Chondrocyte (in vitro differentiated cells): ENCODE results near the gene MAPK6. TPM values are rescaled to one million over a fixed set of nuclear protein-coding genes. Genes with fewer than 3 reads are reported as not detected.

Source experiments
- DNase-seq: peaks from one replicate; pipeline ENCODE4 v3.0.0; 2021; ENCODE audit warnings: mixed read lengths, low spot score
- H3K27ac Mint-ChIP-seq: one replicate; pipeline ENCODE4 v1.8.0; 2021; ENCODE audit warnings: mild to moderate bottlenecking, moderate library complexity, mixed read lengths; ENCODE audit not compliant: unreplicated experiment
- H3K27me3 Mint-ChIP-seq: 2 replicates; pipeline ENCODE4 v1.8.0; 2021; ENCODE audit warnings: low read depth, mixed read lengths
- H3K36me3 Mint-ChIP-seq: 2 replicates; pipeline ENCODE4 v1.8.0; 2021; ENCODE audit warnings: low read depth, mixed read lengths
- H3K4me1 Mint-ChIP-seq: 2 replicates; pipeline ENCODE4 v1.8.0; 2021; ENCODE audit warnings: low read depth, mild to moderate bottlenecking, mixed read lengths
- H3K4me3 Mint-ChIP-seq: one replicate; pipeline ENCODE4 v1.8.0; 2021; ENCODE audit warnings: mild to moderate bottlenecking, moderate library complexity, mixed read lengths; ENCODE audit not compliant: unreplicated experiment
- H3K9me3 Mint-ChIP-seq: 2 replicates; pipeline ENCODE4 v1.8.0; 2021; ENCODE audit warnings: low read depth, mixed read lengths
- total RNA-seq: library from RNA; stranded (reverse); gene quantifications from 3 replicates; pipeline ENCODE4 v1.2.1, GENCODE V29; 2021
- TF ChIP-seq, protein P1 (sequence below): fragments of 200-600 bp; sonication (generic); IDR thresholded peaks from 2 replicates; pipeline ENCODE4 v1.5.0; 2021; ENCODE audit warnings: antibody characterized with exemption, mild to moderate bottlenecking, moderate library complexity

MAPK6 gene
- total RNA-seq, 1 donor from 2014 or later, result 59.0 TPM

DNA sequence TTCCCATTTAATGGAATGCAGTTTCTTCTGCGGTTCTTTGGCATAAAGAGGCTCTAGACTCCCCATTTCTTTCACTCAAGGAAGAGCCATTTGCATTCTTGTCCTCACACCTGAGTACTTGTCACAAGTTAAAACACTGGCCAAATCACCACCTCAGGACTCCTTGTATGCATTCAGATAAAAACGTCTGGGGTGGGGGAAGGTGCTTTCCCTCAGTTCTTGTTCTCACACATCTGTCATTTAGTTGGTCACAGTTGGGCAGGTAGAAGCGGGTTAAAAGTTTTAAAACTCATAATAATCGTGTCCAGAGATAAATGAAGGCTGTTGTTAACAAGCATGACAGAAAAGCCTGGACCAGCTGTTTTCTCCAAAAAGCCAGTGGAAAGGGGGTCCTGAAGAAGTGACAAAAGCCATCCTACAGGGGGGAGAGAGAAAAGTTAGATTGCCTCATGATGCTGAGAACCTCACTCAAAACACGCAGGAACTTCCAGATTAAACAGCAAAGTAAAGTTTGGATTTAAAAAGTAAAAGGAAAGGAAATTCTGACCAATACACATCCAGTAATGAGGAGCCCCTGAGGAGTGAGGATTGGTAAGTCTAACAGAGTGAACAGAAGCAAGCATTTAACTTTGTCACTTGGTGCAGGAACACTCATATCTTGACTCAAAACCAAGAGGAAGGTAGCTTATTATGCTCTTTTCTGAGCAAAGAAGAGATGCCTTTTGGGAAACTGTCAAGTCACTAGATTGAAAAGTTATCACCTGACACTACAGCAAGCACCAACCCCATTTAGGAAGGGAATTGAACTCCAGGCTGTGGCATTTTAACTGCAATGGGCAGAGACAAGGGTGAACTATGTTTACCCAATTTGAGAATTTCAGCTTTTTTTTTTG, 90.8 kb downstream of the MAPK6 start:
- no peaks in the 10 kb centered on the region for H3K9me3 Mint-ChIP-seq
- DNase-seq, result no peak
- no peak overlapping the region for H3K4me3 Mint-ChIP-seq
- H3K4me1 Mint-ChIP-seq, result peaks cover 3% of the 10 kb centered on the region
- no peaks in the 10 kb centered on the region for H3K27me3 Mint-ChIP-seq
- no peaks in the 10 kb centered on the region for H3K36me3 Mint-ChIP-seq
- no peak overlapping the region for H3K27ac Mint-ChIP-seq
- TF ChIP-seq, protein P1, sequence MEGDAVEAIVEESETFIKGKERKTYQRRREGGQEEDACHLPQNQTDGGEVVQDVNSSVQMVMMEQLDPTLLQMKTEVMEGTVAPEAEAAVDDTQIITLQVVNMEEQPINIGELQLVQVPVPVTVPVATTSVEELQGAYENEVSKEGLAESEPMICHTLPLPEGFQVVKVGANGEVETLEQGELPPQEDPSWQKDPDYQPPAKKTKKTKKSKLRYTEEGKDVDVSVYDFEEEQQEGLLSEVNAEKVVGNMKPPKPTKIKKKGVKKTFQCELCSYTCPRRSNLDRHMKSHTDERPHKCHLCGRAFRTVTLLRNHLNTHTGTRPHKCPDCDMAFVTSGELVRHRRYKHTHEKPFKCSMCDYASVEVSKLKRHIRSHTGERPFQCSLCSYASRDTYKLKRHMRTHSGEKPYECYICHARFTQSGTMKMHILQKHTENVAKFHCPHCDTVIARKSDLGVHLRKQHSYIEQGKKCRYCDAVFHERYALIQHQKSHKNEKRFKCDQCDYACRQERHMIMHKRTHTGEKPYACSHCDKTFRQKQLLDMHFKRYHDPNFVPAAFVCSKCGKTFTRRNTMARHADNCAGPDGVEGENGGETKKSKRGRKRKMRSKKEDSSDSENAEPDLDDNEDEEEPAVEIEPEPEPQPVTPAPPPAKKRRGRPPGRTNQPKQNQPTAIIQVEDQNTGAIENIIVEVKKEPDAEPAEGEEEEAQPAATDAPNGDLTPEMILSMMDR, result no peak

GRCh38 chr15:52111517-52112202, 92.6 kb downstream of the MAPK6 start:
- Mint-ChIP-seq H3K9me3 (no peaks in the 10 kb centered on the region), H3K4me3 (no peak overlapping the region), H3K36me3 (no peaks in the 10 kb centered on the region), H3K4me1 (peaks cover 4% of the 10 kb centered on the region), H3K27ac (no peak overlapping the region), H3K27me3 (no peaks in the 10 kb centered on the region)
- TF ChIP-seq, protein P1, result no peak
- DNase-seq, result no peak

DNA sequence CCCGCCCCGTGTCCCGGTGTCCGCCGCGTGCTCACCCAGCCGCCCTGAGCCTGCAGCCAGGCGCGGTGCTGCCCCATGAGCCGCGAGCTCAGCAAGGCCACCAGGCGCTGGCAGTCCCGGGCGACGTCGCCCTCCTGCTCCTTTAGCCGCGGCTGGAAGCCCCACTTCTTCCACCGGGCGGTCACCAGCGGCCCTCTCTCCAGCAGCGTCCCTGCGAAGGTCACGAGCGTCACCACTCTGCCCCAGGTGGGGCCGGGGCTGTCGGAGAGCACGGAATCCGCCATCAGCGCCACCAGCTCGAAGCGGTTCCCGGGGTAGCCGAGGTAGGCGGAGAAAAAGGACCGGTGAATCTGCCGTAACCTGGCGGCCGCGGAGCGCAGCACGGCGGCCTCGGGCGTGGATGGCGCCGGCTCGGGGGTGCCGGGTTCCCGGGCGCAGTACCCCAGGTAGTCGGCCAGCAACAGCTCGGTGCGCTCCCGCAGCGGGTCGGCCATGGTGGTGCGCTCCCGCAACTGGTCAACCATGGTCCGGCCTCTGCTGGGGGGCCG, 93.3 kb downstream of the MAPK6 start:
- Mint-ChIP-seq H3K4me1 (peaks cover 5% of the 10 kb centered on the region), H3K4me3 (no peak overlapping the region), H3K9me3 (no peaks in the 10 kb centered on the region), H3K36me3 (no peaks in the 10 kb centered on the region), H3K27ac (no peak overlapping the region), H3K27me3 (no peaks in the 10 kb centered on the region)
- DNase-seq, result no peak
- TF ChIP-seq, protein P1, result no peak

- Mint-ChIP-seq H3K4me3 (no peak overlapping the region), H3K36me3 (no peaks in the 10 kb centered on the region), H3K27ac (peak overlapping the region; percentile 51), H3K9me3 (no peaks in the 10 kb centered on the region), H3K4me1 (peaks cover 7% of the 10 kb centered on the region), H3K27me3 (no peaks in the 10 kb centered on the region)
- TF ChIP-seq, protein P1, result no peak
- no peak for DNase-seq
Measured at GRCh38 chr15:52113235-52113634, 94.2 kb downstream of the MAPK6 start.

GRCh38 chr15:52113708-52114107, 94.7 kb downstream of the MAPK6 start:
- DNase-seq, result no peak
- Mint-ChIP-seq H3K27me3 (no peaks in the 10 kb centered on the region), H3K27ac (no peak overlapping the region), H3K4me3 (no peak overlapping the region), H3K9me3 (no peaks in the 10 kb centered on the region), H3K36me3 (no peaks in the 10 kb centered on the region), H3K4me1 (peaks cover 7% of the 10 kb centered on the region)
- TF ChIP-seq, protein P1, result no peak
